AG04450 (cell line): ENCODE results near the gene HSD17B3. TPM values are rescaled to one million over a fixed set of nuclear protein-coding genes. Genes with fewer than 3 reads are reported as not detected.

Experiments
- CTCF ChIA-PET: fragments of 300-600, 350-600 bp; formaldehyde crosslinking; extraction: SDS; loops from one replicate; lab custom pipeline; 2022; ENCODE audit warnings: antibody characterized with exemption, inconsistent platforms; lab: Charles Lee
- POLR2A ChIA-PET: fragments of 350-600 bp; formaldehyde crosslinking; extraction: SDS; loops from one replicate; lab custom pipeline; 2021; ENCODE audit warnings: antibody characterized with exemption, inconsistent platforms; lab: Yijun Ruan, JAX
- DNase-seq: peaks from one replicate; pipeline ENCODE4 v3.0.0-alpha.2; 2011; ENCODE audit warnings: low read depth, low spot score
- H3K27ac ChIP-seq: one replicate; pipeline ENCODE4 v1.5.1; 2012; ENCODE audit warnings: low read depth, low read length, control low read depth
- H3K27me3 ChIP-seq: one replicate; pipeline ENCODE4 v1.6.0; 2012; ENCODE audit warnings: low read length; ENCODE audit not compliant: control insufficient read depth, insufficient read depth
- H3K4me3 ChIP-seq: 2 replicates; pipeline ENCODE4 v1.5.1; 2011; ENCODE audit warnings: mild to moderate bottlenecking, low read depth, low read length, control low read depth
- H3K9me3 ChIP-seq: 2 replicates; pipeline ENCODE4 v1.5.1; 2012; ENCODE audit warnings: low read length; ENCODE audit not compliant: control insufficient read depth, insufficient read depth
- CTCF ChIP-seq: IDR thresholded peaks from 2 replicates; pipeline ENCODE4 v1.5.1; 2011; ENCODE audit warnings: low read depth, low read length, control low read depth, inconsistent platforms
- polyA plus RNA-seq: library from polyadenylated mRNA; depleted of rRNA; stranded (reverse); fragments of >200 nt; gene quantifications from 2 replicates; pipeline ENCODE4 v1.2.3, GENCODE V29; 2011; rRNA removed
- small RNA-seq: library from RNA; depleted of rRNA; stranded (forward); fragments of <200 nt; gene quantifications from one replicate; pipeline ENCODE3, GENCODE V24; 2012; ENCODE audit warnings: low read depth; ENCODE audit not compliant: insufficient read length

The HSD17B3 gene
- polyA plus RNA-seq, 1 experiment = 0.12 TPM

DNA sequence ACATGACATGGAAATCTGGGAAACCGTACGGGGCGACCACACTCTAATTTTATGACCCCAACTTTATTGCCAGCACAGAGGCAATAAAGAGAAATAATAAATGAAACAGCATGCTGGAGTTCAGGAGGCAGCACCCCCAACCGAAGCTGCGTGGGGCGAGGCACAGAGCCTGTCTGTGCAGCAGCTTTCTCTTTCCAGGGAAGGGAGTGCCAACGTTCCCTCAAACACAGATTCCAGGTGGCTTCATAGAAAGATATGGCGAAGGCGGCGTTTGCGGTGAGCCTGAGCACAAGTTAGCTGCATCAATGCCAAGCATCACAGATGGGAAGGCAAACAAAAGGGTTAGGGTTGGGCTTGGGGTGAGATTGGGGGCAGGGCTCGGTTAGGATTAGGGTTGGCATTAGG is 114.8 kb downstream of the HSD17B3 start:
- H3K27ac ChIP-seq = no peak overlapping the region
- TF ChIP-seq CTCF = no peak
- CTCF ChIA-PET = no interaction called here
- H3K9me3 ChIP-seq = peaks cover 9% of the 10 kb centered on the region
- POLR2A ChIA-PET = no interaction called here
- H3K27me3 ChIP-seq = peaks cover 35% of the 10 kb centered on the region
- H3K4me3 ChIP-seq = no peak overlapping the region
- DNase-seq = no peak

DNA sequence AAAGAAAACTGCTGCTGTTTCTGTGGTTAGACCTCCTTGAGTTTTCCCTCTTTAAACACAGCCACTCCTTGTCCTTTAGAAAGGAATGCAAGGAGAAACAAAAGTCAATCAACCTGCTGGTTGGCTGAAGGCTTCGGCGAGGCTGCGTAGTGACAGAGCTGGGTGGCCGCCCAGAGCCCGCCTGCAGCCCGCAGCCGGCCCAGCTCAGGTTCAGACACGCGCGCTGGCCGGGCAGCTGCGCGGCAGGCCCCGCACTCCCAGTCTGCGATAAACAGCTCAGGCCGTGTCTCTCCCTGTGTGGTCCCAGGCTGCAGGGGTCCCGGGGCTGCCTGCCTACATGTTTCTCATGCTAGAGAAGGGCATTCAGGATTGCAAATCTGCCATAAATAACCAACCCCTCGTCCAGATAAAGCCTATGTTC is 115.4 kb downstream of the HSD17B3 start:
- no peak overlapping the region for H3K4me3 ChIP-seq
- H3K27ac ChIP-seq = no peak overlapping the region

DNA sequence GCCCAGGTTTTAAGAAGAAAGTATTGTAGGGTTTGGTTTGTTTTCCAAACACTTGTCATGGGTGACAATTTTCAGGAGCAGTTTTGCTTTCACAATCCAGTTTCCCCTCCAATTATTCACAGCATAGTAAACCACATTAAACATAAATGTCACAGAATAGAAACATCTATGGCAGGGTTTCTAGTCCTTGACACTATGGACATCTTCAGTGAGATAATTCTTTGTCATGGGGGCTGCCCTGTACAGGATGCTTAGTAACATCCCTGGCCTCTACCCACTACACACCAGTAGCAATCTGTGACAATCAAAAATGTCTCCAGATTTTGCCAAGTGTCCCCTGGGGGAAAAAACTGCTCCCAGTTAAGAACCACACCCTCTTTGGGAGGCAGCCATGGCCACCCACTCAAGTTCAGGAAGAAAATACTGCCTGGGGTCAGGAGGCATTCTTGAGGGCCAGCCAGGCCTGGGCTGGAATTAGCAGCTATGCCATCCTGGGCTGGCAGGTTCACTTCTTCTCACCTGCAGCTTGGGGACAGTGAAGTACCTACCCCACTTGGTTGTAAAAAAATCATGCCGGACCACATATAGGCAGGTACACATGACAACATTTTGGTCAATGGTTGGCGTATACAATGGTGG is 116.3 kb downstream of the HSD17B3 start:
- Histone ChIP-seq H3K27me3 (peaks cover 42% of the 10 kb centered on the region), H3K4me3 (no peak overlapping the region), H3K9me3 (peaks cover 9% of the 10 kb centered on the region), H3K27ac (no peak overlapping the region)
- ChIA-PET CTCF (interaction anchor here (0.5 kb wide), 1 partner anchor 130 kb away, joined by 4 read pairs; no protein-coding TSS in a partner anchor), POLR2A (no interaction called here)
- no peak for TF ChIP-seq CTCF
- no peak for DNase-seq

More for the DNA sequence above, 115.4 kb downstream of the HSD17B3 start:
- POLR2A ChIA-PET = no interaction called here
- CTCF ChIA-PET = no interaction called here
- H3K27me3 ChIP-seq = peaks cover 35% of the 10 kb centered on the region
- TF ChIP-seq CTCF = no peak
- H3K9me3 ChIP-seq = peaks cover 9% of the 10 kb centered on the region
- DNase-seq = no peak

Small RNA genes lying within 50 kb of the gene (small RNA-seq; reads per million reads assigned to genes)
- gene RNU6-1160P = not detected

Other genes starting within 250 kb of the HSD17B3 start
- 18.1 and 24.1 TPM in 2 replicates for gene SLC35D2, start 81.5 kb upstream of the HSD17B3 start, polyA plus RNA-seq
- gene ZNF367, start 116.2 kb upstream of the HSD17B3 start, polyA plus RNA-seq = 0.36 and 0.60 TPM in 2 replicates
- 8.9 and 10.8 TPM in 2 replicates for gene HABP4, start 148.0 kb upstream of the HSD17B3 start, polyA plus RNA-seq